ENCODE data around the gene SGTA.
"Not testable (repeated sequence)": the region's sequence is repeated elsewhere in the genome, so short reads cannot be mapped to it uniquely, and the experiment has no call there.

SGTA gene

GRCh38 chr19:2792666-2793065 lies 9.6 kb upstream of the SGTA start:
- not testable (repeated sequence) for DNase-seq

GRCh38 chr19:2791876-2792275 lies 8.8 kb upstream of the SGTA start:
- no peak for DNase-seq

- no peak for DNase-seq
Measured at GRCh38 chr19:2791440-2791839, 8.4 kb upstream of the SGTA start.

GRCh38 chr19:2790557-2791271 lies 7.6 kb upstream of the SGTA start:
- no peak for DNase-seq

- no peak for DNase-seq
Measured at GRCh38 chr19:2790194-2790556, 7.1 kb upstream of the SGTA start.

- DNase-seq, result no peak
Measured at GRCh38 chr19:2788237-2788636, 5.2 kb upstream of the SGTA start.

- DNase-seq, result no peak
Measured at GRCh38 chr19:2787115-2787514, 4.0 kb upstream of the SGTA start.

GRCh38 chr19:2785244-2785997 lies 2.3 kb upstream of the SGTA start, which contains the start of gene THOP1:
Gene THOP1, plus strand, starts transcription at chr19:2785503. Its CDS starts 160 bp downstream, at chr19:2785663.
- peak; percentile 97 to 98 for DNase-seq

- DNase-seq, result no peak
Measured at GRCh38 chr19:2783781-2784145, 690 bp upstream of the SGTA start.

- peak in 1 of 2 experiments; percentile 6 for DNase-seq
Measured at GRCh38 chr19:2782329-2782935, 641 bp downstream of the SGTA start.

GRCh38 chr19:2780284-2780683 lies 2.8 kb downstream of the SGTA start:
- no peak for DNase-seq

GRCh38 chr19:2779121-2779740 lies 3.8 kb downstream of the SGTA start:
- no peak for DNase-seq

- no peak for DNase-seq
Measured at GRCh38 chr19:2777952-2778683, 5.0 kb downstream of the SGTA start.

GRCh38 chr19:2775556-2776430 lies 7.3 kb downstream of the SGTA start:
- peak; percentile 79 to 84 for DNase-seq

GRCh38 chr19:2774953-2775555 lies 8.0 kb downstream of the SGTA start:
- peak; percentile 47 to 56 for DNase-seq

- no peak for DNase-seq
Measured at GRCh38 chr19:2774083-2774679, 8.9 kb downstream of the SGTA start.

- DNase-seq, result no peak
Measured at GRCh38 chr19:2771786-2772674, 11.0 kb downstream of the SGTA start.

- peak; percentile 96 to 97 for DNase-seq
Measured at GRCh38 chr19:2770055-2771013, 12.7 kb downstream of the SGTA start.

- no peak for DNase-seq
Measured at GRCh38 chr19:2769218-2769617, 13.9 kb downstream of the SGTA start.
